GM19372 (cell line): ENCODE data around the gene LEMD2.

ENCODE experiments used
- ATAC-seq: cut with Tn5 transposase; IDR thresholded peaks from one replicate; pipeline ENCODE4 v1.9.1; 2021; ENCODE audit warnings: mild to moderate bottlenecking, low read depth, moderate library complexity; ENCODE audit not compliant: unreplicated experiment

Gene LEMD2

GRCh38 chr6:33797626-33798342 is 8.9 kb upstream of the LEMD2 start:
- ATAC-seq, result no peak

GRCh38 chr6:33794910-33795623 is 6.1 kb upstream of the LEMD2 start:
- no peak for ATAC-seq

GRCh38 chr6:33792981-33793380 is 4.1 kb upstream of the LEMD2 start:
- ATAC-seq, result no peak

- no peak for ATAC-seq
Measured at GRCh38 chr6:33791620-33792019, 2.7 kb upstream of the LEMD2 start.

GRCh38 chr6:33790910-33791309 is 2.0 kb upstream of the LEMD2 start:
- ATAC-seq, result no peak

GRCh38 chr6:33790379-33790778 is 1.4 kb upstream of the LEMD2 start:
- no peak for ATAC-seq

GRCh38 chr6:33789550-33789895 is 593 bp upstream of the LEMD2 start:
- no peak for ATAC-seq

GRCh38 chr6:33787954-33788693 is 806 bp downstream of the LEMD2 start:
- peak; percentile 53 for ATAC-seq

GRCh38 chr6:33787346-33787953 is 1.5 kb downstream of the LEMD2 start:
- no peak for ATAC-seq

- ATAC-seq, result no peak
Measured at GRCh38 chr6:33786736-33787135, 2.2 kb downstream of the LEMD2 start.

GRCh38 chr6:33785778-33786177 is 3.2 kb downstream of the LEMD2 start:
- no peak for ATAC-seq

- no peak for ATAC-seq
Measured at GRCh38 chr6:33784787-33785186, 4.1 kb downstream of the LEMD2 start.

- no peak for ATAC-seq
Measured at GRCh38 chr6:33783781-33784520, 5.0 kb downstream of the LEMD2 start.

- ATAC-seq, result no peak
Measured at GRCh38 chr6:33782561-33782960, 6.4 kb downstream of the LEMD2 start.

GRCh38 chr6:33781131-33781975 is 7.6 kb downstream of the LEMD2 start:
- no peak for ATAC-seq

GRCh38 chr6:33779895-33780294 is 9.0 kb downstream of the LEMD2 start:
- no peak for ATAC-seq

- no peak for ATAC-seq
Measured at GRCh38 chr6:33779290-33779689, 9.6 kb downstream of the LEMD2 start.

- ATAC-seq, result no peak
Measured at GRCh38 chr6:33778444-33779121, 10.3 kb downstream of the LEMD2 start.
